Hematopoietic multipotent progenitor cell treated with erythropoietin and hydrocortisone succinate and interleukin-3 and kit ligand, for 15 days (in vitro differentiated cells): Measurements from ENCODE around the gene PALD1.

ENCODE experiments used
- DNase-seq: peaks from one replicate; pipeline ENCODE4 v3.0.0-alpha.2; 2015; ENCODE audit warnings: low spot score

The PALD1 gene

GRCh38 chr10:70478191-70479164, at the start of gene PALD1:
PALD1 (plus strand) TSS chr10:70478767; CDS start chr10:70525952, 47,185 bp downstream.
- DNase-seq: no peak

DNA sequence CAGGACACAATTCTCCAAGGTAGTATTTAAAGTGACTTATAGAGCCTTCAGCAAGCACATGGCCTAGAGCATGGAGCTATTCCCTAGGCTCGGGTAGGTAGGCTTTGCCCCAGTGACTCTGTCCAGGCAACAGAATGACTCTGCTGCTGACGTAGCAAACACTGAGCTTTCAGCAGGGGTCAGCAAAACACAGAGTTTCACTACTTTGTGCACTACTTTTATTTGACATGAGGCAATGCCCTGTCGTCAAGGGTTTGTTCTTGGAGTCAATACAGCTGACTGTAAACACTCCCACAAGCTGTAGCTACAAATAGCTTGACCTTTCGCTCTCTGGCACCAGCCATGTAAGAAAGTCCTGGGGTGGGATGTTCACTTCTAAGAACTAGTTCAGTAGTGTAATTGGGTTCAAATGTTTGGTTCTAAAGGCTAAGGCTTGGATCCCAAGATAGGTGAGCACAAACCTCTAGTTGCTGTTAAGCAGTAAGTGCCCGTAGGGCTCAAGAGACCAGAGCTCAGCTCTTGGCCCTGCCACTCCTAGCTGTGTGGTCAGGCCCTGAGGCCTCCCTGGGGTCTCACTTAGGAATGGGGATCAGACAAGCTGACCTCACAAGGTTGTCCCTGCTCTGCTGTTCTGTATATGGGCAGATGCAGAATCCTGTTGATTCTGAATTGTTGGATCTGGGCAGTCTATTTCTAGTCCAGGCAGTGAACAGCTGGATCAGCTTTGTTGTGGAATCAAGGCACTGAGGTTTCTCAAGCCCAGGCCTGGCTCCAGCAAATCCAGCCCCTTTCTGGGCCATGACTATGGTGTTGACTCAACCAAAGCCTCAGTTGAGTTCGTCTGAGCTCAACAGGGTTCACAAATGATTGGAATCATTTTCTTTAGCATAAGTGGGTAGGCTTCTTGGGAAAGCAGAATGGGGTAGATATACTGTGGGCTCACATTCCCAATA, 47.8 kb upstream of the PALD1 start:
- DNase-seq: no peak

DNA sequence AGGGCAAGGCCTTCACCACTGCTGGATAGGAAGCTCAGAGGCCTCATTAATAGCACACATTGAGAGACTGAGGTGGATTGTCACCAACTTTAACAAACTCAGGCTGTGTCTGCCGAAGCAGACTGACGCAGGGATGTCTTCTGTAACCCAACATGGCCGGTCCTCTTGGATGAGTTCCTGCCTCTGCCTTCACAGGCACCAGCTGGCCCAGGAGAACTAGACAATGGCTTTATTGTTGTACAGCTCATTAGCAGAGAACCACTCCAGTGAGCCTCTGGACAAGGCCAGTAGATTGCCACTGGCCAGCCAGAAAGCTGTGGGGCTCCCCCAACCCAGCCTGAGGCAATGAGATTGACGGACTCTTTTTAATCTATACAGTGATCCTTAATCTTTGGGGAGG, 46.5 kb upstream of the PALD1 start:
- no peak for DNase-seq

DNA sequence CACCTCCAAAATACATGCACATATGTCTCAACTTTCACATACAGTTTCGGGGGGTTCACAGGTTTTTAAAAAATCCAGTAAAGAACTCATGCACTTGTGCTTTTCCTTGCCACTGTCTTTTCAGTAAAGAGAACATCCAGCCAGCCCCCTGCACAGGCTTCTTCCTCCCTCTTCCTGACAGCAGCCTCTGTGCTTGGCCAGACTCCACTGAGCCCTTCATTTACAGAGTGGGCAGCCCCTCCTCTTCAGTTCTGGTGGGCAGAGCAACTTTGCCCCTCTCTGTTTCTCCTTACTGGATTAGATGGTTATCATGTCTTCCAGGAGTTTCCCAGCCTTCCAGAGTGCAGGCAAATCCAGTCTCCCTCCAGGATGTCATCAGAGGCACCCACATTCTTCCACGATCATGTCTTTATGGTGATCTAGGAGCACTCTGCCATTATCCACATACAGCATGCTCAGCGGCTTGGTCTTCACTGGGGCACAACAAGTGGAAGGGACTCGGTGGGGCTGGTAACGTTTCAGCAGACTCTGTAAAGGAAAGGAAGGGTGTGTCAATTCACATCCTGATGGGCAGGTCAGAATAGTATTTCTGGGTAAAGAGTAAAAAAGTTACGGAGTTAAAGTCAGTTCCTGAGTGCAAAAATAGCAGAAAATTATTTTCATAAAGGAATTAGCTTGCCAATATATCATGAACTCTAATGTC, 45.9 kb upstream of the PALD1 start:
- no peak for DNase-seq

GRCh38 chr10:70433581-70434280, 44.8 kb upstream of the PALD1 start:
- DNase-seq: no peak

DNA sequence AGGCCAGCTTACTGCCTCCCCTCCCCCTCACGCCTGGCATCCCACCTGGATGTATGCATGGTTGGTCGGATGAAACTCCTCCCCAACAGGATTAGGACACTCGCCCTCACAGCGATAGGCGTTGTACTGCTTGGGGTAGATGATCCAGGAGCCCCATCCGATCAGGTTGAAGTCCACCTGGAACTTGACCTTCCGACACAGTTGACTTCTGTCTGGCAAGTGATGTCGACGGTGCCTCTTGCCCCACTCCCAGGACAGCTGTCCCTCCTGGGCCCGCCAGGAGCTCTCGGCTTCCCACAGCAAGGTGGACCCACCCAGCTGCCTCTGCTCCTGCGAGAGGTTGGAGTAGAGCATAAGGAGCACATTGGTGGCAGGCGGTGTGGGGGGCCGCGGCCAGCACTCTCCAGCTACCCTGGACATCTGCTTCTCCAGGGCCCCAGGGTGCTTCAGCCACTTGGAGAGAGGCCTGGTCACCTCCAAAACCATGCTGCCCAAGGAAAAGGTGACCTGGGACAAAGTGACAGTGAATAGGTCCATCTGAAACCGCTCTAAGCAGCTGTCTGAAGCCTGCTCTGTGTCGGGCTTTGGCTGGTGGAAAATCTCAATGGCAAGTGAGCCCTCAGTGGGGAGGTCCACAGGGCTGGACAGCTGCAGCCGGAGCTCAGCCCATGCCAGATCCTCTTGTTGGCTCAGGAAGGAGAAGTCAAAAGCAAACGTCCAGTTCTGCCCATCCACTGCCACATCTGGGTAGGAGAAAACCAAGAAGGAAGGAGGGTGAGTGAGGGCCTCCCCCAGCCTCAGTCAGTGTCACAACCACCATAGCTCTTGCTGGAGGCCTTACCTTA, 43.1 kb upstream of the PALD1 start:
- DNase-seq: no peak

DNA sequence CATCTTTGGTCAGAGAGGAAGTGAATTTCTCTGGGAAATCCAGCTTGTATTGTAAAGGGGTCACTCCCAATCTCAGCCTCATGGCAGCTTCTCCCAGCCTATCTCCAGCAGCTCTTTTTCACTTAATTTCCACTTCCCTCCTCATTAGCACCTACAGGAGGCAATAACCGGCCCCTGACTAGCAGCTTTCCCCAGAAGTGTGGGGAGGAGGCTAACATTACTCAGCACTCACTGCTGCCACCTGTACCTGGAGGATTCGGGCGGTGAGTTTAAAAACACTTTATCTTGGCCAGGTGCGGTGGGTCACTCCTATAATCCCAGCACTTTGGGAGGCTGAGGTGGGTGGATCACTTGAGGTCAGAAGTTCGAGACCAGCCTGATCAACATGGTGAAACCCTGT, 40.8 kb upstream of the PALD1 start:
- DNase-seq: no peak

DNA sequence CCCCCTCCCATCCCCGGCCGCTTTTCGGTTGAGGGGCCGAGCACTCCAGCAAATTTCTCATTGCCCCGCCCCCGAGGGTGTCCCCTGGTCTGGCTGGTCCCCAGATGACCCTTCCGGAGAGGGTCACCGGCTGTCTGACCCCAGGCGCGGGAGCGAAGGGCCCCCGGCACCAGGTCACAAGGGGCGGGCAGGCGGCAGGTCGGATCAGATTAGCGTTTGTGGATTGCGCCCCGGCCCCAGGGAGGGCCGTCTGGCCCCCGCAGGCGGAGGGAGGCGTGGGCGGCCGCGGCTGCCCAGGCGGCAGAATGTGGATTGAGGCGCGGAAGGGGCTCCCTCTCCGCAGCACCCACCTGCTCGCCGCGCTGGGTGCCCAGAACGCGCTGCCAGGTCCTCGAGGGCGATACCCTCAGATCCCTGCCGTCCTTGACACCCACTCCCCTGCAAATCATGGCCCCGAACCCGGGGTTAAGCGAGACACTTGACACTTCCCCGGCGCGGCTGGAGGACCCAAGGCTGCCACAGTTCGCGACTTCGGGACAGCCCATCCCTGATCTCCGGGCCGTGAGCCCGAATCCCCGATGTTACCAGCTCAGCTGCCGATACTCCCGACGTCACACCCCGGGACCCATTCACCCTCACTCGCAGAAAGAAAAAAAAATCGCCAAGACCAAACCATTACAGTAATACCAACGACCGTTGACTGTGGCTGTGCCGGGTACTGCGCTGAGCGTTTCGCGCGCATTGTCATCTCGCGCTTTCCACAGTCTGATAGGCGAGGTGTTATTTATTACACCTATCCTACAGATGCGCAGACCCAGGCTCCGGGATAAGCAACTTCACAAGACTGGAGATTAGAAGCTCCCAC, 38.0 kb upstream of the PALD1 start:
- DNase-seq: no peak

- DNase-seq: no peak
These were observed 37.2 kb upstream of the PALD1 start, which contains the start of gene NODAL for GRCh38 chr10:70441161-70441894. NODAL (minus strand) TSS chr10:70441681; CDS start chr10:70441667, 14 bp downstream.

DNA sequence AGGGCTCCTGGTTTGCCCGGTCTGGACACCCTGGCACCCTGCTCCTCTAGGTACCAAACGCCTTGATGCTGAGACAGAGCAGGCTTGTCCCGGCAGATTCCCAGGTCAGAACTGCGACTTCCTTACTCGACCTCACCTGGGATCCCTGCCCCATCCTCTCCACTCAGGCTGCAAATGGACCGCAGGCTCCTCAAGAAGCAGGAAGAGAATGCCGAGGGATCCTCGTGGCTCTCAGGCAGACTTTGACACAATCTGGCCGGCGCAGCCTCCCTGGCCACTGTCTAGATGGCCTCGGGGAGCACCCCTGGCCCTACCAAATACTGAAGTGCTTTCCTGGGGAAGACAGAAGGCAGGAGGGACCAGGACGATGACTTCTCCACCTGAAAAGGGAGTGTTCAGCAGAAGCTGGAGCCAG, 36.7 kb upstream of the PALD1 start:
- no peak for DNase-seq

DNA sequence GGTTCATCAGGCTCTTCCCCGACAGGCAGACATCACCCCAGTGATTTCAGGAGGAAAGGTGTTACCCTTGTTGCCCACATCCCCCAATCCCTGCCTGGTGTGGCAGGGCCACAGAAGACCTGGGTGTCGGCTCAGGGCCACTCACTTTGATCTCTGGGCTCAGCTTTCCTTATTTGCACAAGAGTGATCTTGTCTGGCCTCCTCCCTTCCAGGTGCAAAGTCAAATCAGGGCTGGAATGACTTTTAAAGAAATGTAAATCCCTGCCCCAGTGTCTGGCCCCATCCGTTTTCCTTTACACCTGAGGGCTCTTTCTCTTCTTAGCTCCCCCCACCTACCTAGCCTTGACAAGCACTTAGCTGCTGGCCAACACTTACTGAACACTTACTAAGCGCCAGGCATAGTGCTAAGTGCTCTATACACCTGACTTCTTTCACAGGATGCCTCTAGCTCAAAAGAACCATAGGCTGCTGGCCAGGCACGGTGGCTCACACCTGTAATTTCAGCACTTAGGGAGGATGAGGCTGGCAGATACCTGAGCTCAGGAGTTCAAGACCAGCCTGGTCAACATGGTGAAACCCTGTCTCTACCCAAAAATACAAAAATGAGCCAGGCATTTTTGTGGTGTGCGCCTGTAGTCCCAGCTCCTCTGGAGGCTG, 36.1 kb upstream of the PALD1 start:
- no peak for DNase-seq

DNA sequence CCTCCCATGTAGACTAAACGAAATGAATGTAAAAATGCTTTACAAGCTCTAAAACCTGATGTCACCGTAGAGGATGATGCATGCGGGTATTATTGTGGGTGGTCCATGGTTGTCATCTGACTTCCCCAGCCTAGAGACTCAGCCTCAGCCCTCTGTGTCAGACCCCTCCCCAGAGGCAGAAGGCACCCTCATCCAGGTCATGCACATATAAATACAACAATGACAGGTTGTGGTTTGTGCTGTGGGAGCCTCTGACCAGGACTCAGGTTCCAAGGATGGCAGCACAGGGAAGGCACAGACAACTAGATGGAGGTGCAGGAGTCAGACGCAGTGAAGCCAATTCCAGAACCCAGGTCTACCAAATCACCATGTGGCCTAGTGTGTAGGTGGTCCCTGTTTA, 33.8 kb upstream of the PALD1 start:
- no peak for DNase-seq

DNA sequence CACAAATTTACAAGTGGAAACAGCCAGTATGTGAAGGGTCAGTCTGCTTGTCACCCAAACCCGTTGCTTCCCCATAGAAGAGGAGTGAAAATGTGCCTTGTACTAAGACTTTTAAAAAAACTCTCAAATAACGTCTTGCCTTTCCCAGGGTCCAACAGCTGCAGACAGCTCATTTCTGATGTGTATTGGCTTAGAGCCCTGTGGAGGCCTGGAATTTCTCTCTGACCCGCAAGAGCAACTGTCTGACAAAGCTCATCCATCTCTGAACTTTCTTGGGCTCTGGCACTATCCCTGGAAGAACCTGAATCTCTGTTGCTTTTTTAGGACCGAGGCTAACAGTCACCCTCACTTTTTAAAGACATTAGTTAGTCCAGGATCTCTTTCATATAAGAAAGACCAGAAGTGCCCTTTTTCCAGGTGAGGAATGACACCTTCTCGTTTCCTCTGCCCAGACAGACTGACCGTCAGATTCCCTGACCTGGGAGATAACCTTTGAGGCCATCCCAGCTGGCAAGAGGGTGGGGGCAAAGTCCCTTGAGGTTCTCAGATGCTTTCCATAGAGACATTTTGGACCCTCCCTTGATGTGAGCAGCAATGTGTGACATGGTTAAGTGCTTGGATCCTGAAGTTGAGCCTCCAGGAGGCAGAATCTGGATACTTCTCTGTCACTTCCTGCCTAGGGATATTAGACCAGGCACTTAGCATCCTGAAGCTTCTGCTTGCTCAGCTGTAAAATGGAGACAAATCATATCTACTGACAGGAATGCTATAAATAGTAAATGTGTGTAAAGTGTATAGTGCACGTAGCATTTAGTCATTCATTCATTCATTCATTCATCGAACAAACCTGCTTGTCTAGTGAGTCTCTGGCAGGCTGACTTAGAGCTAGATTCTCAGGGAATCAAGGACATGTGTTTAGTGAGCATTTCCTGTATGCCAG, 32.6 kb upstream of the PALD1 start:
- DNase-seq: no peak

DNA sequence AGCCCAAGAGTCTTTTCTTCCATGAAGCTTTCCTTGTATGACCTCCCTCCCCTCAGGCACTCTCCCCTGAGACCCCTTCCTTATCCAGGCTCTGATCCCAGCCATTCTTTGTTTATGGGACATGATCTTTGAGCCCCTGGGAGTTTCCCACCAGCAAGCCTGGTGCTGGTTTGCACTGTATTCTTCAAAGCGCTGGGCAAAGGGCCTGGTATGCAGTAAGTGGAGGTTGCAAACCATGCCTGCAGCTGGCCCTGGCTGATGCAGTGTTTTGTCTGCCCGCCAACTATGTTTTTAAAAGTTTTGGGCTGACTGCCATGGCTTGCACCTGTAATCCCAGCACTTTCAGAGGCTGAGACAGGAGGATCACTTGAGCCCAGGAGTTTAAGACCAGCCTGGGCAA, 30.3 kb upstream of the PALD1 start:
- no peak for DNase-seq

- DNase-seq: no peak
These were observed 23.3 kb upstream of the PALD1 start for GRCh38 chr10:70455213-70455630.

DNA sequence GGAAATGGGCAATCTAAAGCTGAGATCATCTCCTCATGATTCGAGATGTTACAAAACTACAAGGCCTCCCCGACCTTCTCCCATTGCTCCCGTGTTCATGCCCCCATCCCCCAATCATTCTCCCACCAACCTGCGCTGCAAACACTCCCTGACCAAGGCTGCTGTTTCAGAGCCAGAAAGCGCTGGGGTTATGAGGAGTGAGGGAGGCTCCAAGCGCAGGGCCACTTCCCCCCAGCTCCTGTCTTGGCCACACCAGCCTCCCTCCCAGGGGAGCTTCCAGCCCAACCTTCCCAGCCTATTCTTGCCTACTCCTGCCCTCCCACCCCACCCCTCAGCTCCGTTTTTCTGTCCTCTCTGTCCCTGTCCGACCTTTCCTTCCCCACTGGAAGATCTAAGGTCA, 22.4 kb upstream of the PALD1 start:
- DNase-seq: no peak

DNA sequence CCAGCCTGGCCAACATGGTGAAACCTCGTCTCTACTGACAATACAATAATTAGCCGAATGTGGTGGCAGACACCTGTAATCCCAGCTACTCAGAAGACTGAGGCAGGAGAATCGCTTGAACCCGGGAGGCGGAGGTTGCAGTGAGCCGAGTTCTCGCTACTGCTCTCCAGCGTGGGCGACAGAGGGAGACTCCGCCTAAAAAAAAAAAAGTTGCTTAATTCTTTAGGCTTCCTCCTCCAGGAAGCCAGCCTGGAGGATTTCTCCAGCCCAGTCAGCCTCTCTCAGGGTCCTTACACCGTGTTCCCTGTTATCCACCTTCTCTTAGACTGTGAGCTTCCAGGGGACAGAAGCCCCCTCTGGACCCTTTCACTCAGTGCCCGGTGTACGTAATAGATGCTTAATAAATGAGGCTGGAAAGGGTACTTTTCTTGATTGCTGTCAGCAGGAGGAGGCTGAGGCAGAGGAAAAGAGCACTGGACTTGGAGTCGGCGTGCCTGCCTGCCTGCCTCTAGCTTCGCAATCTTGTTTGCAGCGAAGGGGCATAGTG, 20.7 kb upstream of the PALD1 start:
- DNase-seq: no peak
